Stimulated activated CD8-positive, alpha-beta memory T cell treated with anti-CD3 and anti-CD28 coated beads, Interleukin-7, amount 100 ng/mL, for 48 hours (primary cell): ENCODE data around the gene TNRC6C.
"Not testable (repeated sequence)": the region's sequence is repeated elsewhere in the genome, so short reads cannot be mapped to it uniquely, and the experiment has no call there.

ENCODE experiments used
- DNase-seq, 2 donors: peaks; one replicate each; pipeline ENCODE4 v3.0.0-alpha.2; 2020; ENCODE audit warnings: low read depth in 1 of 2; ENCODE audit errors: extremely low read depth in 1 of 2

Gene TNRC6C

DNA sequence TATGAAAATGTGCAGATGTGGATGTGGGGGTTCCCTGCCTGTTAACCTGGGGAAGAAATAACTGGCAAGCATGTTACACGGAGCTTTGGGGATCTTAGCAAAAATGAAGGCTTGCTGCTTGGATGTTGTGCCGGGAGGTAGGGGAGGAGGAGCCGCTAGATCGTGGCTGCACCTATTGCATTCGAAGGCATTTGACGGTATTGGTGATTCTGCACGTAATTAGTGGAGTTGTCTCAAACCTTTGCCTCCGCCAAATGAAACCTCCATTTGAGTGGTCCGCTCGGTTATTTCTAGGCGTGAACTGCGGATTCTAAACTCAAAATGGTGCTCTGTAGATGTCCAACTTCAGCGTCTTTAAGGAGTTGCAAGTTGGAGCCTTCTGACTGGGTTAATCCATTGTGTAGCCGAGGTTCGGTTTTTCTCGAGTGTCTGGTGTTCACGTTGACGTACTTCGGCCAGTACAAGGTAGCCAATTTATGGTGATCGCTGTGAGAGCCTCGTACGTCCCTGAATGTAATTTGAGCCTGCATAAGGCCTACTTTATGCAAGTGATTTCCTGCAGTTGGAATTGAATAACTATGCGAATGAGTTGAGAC, 1.5 kb downstream of the TNRC6C start:
- peak in 1 of 2 donors; percentile 10 for DNase-seq

DNA sequence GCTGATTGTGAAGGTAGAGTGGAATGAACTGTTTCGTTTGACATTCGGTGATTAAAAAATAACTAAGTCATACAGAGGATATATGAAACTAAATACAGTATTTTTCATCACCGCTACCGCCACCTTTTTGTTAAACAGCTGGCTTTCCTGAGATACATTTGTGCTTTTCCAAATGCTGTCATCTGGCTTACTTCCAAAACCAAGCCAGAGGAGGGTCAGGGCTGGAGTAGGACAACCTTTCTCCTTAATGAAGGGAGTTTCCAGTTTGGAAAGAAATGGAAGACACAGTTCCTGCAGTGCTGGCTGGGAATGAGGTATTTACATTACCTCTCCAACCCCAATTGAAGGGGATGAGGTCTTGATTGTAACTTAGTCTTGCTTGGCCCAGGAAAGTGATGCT, 3.2 kb downstream of the TNRC6C start:
- DNase-seq = no peak

DNA sequence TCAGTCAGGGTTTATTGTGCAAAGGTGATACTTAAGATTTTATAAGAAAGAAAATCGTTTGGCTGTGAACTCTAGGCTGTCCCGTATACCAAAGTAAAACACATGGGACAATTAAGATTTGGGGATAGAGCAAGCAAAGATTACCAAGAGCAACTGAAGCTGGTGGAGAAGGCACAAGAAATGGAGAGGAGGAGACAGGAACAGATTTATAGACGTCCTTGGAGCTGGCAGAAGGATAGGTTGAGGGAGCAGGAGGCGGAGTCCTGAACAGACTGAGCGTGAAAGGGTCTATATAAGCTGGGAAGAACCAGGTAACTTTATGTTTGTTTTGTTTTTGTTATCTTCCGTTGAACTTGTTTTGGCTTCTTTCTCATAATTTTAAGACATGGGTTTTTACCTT, 3.8 kb downstream of the TNRC6C start:
- DNase-seq = no peak

DNA sequence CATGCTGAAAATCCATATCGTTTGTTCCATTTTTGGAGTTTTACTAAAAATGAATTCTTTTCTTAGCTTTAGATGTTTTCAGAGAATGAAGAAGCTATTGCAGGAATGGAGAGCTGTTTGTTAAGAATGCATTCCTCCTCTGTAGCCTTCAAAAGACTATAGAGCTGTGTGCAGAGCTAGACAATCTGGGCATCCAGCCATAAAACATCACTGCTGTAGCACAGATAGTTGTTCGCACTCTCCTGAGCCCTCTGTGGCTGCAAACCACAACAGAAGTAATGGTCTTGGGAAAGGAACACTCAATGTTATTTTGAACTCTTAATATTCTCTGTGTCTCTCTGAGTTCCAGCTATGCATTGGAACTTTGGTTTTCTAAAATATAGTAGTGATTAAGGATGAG, 4.9 kb downstream of the TNRC6C start:
- peak in 1 of 2 donors; percentile 3 for DNase-seq

DNA sequence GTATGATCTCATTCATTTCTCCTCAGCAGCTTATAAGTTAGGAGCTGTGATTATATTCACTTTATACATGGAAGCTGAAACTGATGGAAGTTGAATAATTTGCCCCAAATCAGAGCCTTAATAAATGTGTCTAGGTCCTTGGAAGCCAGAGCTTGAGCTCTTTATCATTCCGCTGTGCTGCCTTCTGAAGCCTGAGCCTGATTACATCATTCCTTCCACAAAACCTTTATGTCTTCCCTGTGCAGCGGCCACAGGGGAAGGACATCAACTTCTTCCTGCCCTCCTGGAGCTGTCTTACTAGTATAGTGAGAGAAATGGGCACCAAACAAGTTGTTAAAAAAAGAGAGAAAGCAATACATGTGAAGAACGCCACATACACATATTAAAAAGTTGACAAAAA, 6.8 kb downstream of the TNRC6C start:
- DNase-seq = no peak

DNA sequence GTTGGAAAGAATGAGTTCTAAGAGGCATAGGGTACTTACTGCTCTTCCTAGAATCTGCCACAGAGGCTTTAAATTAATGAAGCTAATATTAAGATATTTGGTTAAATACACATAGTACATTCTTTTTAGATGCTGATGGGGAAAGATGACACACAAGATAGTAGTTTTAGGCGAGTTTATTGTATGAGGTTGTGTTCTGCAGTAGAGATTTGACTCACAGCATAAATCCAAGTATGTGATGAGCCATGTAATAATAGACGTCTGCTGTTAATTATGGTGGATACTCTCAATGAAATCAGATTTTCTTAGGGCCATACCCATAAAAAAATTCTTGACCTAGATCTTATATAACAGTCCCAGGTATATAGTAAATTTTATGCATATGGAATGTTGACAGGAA, 8.0 kb downstream of the TNRC6C start:
- no peak for DNase-seq

DNA sequence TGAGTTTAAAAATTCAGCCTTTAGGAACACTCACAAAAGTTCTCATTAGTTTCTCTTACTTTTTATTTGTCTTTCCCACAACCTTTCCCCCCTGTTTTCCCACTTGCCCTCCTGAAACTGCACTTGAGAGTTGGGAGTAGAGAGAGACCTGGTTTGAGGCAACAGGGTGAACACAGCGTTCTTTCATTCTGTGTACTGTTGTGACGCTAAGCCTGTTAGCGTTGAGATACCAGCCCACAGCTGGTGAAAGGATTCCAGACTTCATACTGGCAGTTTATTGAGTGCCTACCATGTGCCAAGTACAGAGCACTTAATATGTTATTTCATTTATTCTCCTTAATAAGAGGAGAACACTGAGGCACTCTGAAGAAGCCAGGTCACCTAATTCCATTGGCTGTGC, 10.3 kb downstream of the TNRC6C start:
- no peak for DNase-seq

DNA sequence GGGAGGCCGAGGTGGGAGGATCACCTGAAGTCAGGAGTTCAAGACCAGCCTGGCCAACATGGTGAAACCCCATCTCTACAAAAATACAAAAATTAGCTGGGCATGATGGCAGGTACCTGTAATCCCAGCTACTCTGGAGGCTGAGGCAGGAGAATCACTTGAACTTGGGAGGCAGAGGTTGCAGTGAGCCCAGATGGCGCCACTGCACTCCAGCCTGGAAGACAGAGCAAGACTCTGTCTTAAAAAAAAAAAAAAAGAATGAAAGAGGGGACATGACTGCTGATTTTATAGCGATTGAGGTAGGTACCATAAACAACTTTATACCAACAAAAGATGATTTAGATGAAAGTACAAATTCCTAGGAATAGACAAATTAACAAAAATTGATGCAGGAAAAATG, 13.8 kb downstream of the TNRC6C start:
- DNase-seq = not testable (repeated sequence)

DNA sequence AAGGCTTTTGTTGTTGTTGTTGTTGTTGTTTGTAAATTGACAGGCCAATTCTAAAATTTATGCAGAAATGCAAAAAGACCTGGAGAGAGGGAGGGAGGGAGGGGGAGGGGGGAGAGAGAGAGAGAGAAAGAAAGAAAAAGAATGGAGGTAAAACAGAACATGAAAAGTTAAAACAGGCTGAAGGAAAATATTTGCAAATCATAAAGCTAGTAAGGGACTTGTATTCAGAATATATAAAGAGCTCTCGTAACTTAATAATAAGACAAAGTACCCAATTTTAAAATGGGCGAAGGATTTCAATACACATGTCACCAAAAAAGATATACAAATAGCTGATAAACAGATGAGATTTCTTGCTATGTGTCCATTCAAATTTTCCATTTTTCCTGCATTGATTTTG, 15.4 kb downstream of the TNRC6C start:
- no peak for DNase-seq

DNA sequence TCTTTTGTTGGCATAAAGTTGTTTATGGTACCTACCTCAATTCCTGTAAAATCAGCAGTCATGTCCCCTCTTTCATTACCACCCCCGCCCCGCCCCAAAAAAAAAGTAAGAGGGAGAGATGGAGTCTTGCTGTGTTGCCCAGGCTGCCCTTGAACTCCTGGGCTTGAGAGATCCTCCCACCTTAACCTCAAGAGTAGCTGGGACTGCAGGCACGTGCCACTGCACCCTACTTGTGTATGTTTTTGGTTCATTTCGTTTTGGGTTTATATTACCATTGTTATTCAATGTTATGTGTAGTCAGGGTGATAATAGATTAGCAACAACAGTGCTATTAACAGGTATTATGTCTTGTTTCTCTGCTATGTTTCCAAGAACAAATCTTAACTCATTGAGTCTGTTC, 15.9 kb downstream of the TNRC6C start:
- DNase-seq = no peak

DNA sequence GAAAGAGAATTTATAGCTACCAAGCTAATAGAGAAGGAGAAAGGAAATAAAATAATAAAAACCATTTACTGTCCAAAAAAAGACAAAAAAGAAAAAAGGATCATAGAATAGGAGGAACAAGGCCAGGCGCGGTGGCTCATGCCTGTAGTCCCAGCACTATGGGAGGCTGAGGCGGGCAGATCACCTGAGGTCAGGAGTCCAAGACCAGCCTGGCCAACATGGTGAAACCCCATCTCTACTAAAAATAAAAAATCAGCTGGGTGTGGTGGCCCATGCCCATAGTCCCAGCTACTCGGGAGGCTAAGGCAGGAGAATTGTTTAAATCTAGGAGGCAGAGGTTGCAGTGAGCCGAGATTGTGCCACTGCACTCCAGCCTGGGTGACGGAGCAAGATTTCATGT, 23.9 kb downstream of the TNRC6C start:
- not testable (repeated sequence) for DNase-seq

DNA sequence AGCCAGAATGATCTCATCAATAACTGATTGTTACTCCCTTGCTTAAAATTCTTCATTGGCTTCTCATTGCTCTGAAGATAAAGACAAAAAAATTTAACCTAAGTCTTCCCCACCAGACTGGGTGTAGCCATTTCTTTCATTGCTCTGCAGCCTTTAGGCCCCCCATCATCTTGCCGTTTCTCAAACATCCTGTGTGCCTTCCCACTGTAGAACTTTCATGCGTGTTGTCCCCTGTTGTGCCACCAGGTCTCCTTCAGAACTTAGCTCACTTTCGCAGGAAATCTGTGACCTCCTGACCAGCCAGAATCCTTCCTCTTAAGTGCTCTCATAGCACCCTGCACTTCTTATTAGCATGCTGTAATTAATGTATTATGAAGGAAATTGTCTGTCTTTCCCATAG, 31.8 kb downstream of the TNRC6C start:
- no peak for DNase-seq

DNA sequence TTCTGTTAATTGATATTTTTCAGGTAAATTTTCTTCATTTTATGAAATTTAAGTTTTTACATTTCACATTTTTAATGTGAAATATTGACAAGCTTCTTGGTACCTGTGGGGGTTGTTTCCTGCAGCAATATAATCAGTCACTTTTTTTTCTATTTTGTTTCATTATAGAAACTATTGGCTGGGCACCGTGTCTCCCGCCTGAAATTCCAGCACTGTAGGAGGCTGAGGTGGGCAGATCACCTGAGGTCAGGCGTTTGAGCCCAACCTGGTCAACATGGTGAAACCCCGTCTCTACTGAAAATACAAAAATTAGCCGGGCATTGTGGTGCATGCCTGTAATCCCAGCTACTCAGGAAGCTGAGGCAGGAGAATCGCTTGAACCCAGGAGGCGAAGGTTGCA, 35.2 kb downstream of the TNRC6C start:
- DNase-seq = not testable (repeated sequence)

DNA sequence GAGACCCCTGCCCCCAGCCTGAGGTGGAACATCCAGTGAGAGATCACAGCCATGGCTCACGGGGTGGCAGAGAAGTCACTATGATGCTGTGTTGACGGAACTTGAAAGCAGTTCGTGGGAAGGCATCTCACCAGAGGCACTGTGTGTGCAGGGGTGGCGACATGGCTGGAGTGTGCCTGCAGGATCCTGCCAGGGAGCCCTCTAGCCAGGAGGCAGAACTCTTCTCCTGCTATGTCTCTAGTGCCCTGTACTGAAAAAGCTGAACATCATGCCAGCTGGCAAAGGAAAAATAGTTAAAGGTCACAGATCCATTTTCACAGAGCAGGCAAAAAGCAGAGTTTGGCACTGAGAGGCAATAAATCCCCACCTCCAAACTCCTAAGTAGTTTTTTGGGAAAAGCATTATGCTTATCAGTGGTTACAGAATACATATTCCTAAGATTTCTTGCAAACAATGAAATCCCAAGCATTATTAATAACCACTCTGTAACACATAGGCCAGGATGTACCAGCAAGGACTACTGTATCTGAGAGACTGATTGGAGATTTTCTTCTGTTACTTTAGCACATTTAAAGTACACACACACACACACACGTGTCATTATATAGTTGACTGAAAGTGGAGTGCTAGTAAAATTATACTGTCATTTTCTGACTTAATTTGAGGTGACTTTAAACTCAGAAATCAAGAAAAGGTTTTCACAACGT, 36.8 kb downstream of the TNRC6C start:
- DNase-seq = peak in 1 of 2 donors; percentile 5

DNA sequence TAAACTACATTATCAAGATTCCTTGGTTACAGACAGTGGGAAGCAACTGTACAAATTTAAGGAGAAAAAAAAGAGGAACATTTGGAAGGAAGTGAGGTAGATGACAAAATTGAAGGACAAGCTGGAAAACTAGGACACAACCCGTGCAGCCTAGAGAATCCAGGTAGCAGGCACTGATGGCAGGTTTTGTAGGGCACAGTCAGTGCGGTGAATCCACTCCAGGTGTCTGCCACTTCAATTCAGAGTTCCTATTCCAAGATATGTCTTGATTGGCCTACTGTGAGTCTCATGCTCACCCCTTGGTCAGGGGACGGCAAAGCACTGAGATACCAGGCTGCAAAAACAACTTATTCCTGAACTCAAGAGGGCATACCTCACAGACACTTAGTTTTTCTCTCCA, 37.8 kb downstream of the TNRC6C start:
- DNase-seq = no peak

DNA sequence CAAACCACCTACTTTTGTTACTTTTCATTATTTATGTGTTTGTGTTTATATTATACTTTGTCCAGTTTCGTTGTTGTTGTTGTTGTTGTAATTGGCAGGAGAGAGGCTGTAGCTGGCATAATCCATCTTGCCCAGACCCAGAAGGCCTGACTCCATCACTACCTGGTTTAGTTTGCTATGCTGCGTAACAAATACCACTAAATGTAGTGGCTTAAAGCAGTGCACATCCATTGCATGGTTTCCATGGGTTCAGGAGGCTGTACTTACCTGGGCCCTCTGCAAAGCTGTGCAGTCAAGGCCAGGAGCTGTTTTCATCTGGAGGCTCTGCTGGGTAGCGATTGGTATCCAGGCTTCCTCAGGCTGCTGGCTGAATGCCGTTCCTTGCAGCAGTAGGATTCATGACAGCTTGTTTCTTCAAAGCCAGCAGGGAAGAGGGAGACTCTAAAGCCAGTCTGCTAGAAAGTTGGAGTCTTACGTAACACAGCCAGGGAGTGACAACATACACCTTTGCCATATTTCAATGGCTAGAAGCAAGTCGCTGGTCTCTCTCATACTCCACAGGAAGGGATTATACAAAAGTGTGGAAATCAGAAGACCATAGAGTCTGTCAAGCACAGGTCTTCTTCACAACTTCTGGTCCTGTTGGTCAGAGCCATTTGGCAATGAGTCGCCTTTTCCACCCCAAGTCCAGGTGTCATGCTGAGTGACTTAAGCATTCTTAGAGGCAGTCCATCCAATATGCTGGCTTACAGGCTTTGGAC, 41.1 kb downstream of the TNRC6C start:
- peak in 1 of 2 donors; percentile 11 for DNase-seq

DNA sequence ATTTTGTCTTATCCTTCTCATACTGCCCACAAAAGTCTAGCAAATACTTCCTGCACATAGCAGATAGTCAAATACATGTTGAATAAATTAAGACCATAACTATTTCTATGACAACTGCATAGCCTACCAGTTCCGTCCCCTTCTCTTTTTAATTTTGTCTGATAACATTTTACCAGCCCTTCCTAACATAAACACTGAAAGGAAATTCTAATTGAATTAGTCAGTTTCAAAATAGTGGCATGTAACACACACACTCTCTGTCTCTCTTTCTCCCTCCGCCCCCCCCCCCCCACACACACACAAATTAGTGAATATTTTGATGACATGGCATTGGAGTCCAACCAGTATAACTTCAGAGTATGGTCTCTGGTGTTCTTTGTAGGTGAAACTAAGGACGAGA, 41.8 kb downstream of the TNRC6C start:
- DNase-seq = no peak

DNA sequence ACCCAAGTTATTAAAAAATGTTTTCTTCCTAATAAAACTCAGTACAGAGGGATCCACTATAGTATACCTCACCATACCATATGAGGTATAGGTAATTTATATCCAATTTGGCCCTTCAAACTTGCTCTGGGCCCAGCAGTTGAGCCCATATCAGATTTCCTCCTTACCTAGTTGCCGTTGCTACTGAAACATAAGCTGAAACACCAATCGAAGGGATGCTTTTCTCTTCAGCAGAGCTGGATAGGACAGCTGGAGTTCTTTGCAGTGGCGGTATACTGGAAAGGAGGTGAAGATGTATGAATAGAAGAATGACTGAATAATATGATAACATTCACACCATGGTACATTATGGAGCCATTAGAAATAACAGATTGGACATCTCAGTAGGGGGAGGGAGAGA, 42.7 kb downstream of the TNRC6C start:
- DNase-seq = no peak

DNA sequence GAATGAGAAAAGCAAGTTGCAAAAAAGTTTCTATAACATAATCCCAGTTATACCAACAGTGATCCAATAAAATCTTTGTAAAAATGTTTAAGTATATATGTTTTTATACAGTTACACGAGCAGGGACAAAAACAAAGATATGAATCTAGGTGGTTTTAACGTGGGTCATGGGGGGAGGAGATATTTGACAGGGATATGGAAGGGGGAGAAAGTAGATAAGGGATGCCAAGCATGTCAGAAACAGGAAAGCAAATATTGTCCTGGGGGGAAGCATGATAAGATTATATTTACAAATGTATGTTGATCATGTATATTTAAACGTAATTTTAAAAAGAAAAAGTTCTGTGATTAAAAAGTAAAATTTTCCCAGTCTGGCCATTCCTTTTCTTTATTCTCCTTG, 43.1 kb downstream of the TNRC6C start:
- DNase-seq = no peak

DNA sequence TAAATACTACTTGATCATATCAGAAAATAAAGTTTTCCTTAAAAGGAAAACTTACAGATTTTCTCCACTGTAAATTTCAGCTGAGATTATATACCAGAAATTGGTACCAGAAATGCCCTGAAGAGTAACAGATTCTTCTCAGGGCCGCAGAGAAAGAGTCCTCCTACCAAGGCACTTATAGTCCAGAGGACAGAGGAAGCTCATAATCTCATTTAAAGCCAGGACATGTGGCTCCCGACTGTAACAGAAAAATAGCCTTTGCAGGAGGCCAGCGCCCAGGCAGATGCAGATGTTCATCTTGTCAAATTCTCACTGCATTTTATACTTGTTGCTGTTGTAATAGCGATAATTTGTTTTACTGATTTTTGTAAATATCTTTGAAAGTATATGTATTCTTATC, 43.7 kb downstream of the TNRC6C start:
- DNase-seq = no peak

DNA sequence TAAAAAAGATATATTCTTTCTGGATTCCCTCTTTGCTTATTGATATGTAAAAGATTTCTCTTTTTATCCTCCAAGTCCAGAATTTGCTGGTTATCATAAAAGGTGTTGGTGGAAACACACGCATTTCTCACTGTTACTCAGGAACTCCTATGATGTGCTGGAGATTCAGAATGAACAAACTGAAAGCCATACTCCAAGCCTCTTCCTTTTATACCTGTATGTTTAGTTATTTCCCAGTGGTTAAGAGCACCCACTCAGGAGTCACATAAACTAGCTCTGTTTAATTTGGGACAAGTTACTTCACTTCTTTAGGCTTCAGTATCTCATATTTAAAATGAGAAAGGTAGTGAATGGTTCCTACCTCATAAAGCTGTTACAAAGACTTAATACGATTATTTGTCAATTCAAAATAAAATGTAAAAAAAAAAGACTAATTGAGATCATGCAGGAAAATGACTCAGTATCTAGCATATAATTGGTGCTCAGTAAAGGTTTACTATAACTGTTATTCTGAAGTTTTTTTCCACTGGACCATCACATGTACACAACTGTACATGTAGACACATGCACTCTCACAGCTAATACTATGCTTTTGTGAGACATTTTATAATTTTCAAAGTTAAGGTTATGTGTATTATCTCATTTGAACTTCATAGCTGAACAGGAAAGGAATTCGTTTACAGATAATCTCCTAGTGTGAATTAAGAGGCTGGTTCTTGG, 47.1 kb downstream of the TNRC6C start:
- no peak for DNase-seq

DNA sequence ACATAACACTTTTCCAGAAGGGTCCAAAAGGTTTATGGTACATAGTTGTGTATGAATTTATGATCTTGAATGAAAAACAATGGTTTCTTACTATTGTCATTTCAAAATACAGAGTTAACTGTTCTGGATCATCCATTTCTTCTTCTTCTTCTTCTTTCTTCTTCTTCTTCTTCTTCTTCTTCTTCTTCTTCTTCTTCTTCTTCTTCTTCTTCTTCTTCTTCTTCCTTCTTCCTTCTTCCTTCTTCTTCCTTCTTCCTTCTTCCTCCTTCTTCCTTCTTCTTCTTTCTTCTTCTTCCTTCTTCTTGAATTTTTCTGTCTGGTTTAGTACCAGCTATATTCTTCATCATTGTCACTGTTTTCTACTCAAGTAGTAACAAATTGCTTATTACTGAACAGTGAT, 47.8 kb downstream of the TNRC6C start:
- no peak for DNase-seq
